ENCODE data around the gene ZBTB7A.

GRCh38 chr19:4093643-4094175, 27.0 kb upstream of the ZBTB7A start:
- no peak for TF ChIP-seq CTCF (tag by site-specific recombination; IDR thresholded peaks at IDR 0.05)
- no peak for TF ChIP-seq ZBTB11 (tag by site-specific recombination; conservative IDR thresholded peaks at IDR 0.05; ENCODE audit: low read depth)
- TF ChIP-seq ZNF311 (tag by site-specific recombination; IDR thresholded peaks at IDR 0.05; ENCODE audit: borderline replicate concordance): no peak

Data from HEK293 (cell line).